C4-2B (cell line): Measurements from ENCODE around the gene TAS1R3.

Experiments used
- CTCF ChIP-seq: fragments of 450-650 bp; conservative IDR thresholded peaks from 2 replicates; pipeline ENCODE4 v1.5.1; 2017; ENCODE audit warnings: mild to moderate bottlenecking
- ZFX ChIP-seq: fragments of 450-650 bp; IDR thresholded peaks from 2 replicates; pipeline ENCODE4 v1.6.1; 2017

- TF ChIP-seq CTCF, result no peak
- TF ChIP-seq ZFX, result no peak
Observed at GRCh38 chr1:1340185-1340584, 9.1 kb downstream of the TAS1R3 start.
